Fibroblast of villous mesenchyme (primary cell): ENCODE measurements around the gene MIEF1. TPM values are rescaled to one million over a fixed set of nuclear protein-coding genes. Genes with fewer than 3 reads are reported as not detected.

Experiments used
- DNase-seq: peaks from one replicate; pipeline ENCODE4 v3.0.0-alpha.2; 2010; ENCODE audit warnings: low read depth
- H3K4me3 ChIP-seq: 2 replicates; pipeline ENCODE4 v1.5.1; 2011; ENCODE audit warnings: low read depth, mild to moderate bottlenecking, low read length
- CTCF ChIP-seq: IDR thresholded peaks from 2 replicates; pipeline ENCODE4 v1.5.1; 2012; ENCODE audit warnings: low read depth, mild to moderate bottlenecking, low read length; ENCODE audit not compliant: insufficient read depth
- total RNA-seq: library from RNA; depleted of rRNA; stranded (reverse); fragments of >200 nt; gene quantifications from 2 replicates; pipeline ENCODE4 v1.2.3, GENCODE V29; 2012

Gene MIEF1
- total RNA-seq, 1 donor, result 32.8 TPM

DNA sequence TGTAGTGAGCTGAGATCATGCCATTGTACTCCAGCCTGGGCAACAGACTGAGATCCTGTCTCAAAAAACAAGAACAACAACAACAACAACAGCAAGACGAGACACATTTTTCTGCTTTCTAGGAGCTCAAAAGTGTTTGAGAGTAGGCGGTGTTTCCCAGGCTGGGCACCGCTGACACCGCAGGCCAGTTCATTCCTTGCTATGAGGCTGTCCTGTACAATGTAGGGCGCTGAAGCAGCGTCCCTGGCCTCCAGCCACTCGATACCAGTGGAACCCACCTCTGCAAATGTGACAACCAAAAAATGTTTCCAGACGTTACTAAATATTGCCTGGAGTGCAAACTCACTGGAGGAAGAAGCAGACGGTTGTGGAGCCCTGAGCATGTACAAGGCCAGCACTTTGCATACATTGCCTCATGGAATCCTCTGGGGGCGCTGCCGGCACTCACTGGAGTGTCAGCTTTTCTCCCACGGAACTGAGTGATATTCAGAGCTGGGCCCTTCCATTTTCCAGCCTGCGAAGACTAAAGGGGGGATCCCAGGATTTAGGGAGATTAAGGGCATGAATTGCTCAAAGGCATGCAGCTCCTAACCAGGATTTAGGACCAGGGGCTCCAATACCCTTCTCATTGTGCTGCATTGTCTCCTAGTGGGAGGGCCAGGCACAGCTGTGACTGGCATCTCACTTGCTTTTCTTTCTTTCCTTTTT lies 5.8 kb upstream of the MIEF1 start:
- DNase-seq, result peak; percentile 65
- H3K4me3 ChIP-seq, result no peak overlapping the region
- TF ChIP-seq CTCF, result peak; percentile 89

- no peak for TF ChIP-seq CTCF
- DNase-seq, result no peak
- H3K4me3 ChIP-seq, result no peak overlapping the region
These were observed 4.7 kb upstream of the MIEF1 start for GRCh38 chr22:39497429-39497828.

- no peak overlapping the region for H3K4me3 ChIP-seq
- DNase-seq, result no peak
- no peak for TF ChIP-seq CTCF
These were observed 3.7 kb upstream of the MIEF1 start for GRCh38 chr22:39498368-39498767.

DNA sequence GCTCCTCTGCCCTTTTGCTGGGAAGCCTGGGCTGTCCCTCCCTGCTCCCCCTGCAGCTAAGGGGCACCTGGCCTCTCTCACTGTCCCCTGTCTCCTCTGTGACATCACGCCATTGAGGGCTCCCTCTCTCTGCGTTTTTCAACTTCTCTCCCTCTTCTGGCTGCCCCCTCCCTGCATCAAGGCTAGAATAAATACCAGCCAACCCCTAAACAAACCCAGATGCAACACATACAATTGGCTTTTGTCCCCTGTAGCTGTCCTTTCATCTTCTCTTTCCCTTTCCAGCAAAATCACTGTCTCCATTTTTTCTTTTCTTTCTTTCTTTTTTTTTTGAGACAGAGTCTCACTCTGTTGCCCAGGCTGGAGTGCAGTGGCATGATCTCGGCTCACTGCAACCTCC lies 3.3 kb upstream of the MIEF1 start:
- H3K4me3 ChIP-seq, result no peak overlapping the region
- DNase-seq, result no peak
- no peak for TF ChIP-seq CTCF

- TF ChIP-seq CTCF, result no peak
- DNase-seq, result no peak
These were observed 2.0 kb upstream of the MIEF1 start for GRCh38 chr22:39500101-39500500.

GRCh38 chr22:39501644-39502108 lies 414 bp upstream of the MIEF1 start:
- TF ChIP-seq CTCF, result no peak
- H3K4me3 ChIP-seq, result peak overlapping the region; percentile 75
- no peak for DNase-seq

More at GRCh38 chr22:39500101-39500500, 2.0 kb upstream of the MIEF1 start:
- H3K4me3 ChIP-seq, result no peak overlapping the region
